ENCODE measurements around the gene MTREX.

MTREX gene

GRCh38 chr5:55320571-55320970 lies 12.8 kb downstream of the MTREX start:
- no peak for TF ChIP-seq EZH2phosphoT487 (IDR thresholded peaks at IDR 0.05; ENCODE audit: borderline replicate concordance, low read length)
- TF ChIP-seq, protein P1, sequence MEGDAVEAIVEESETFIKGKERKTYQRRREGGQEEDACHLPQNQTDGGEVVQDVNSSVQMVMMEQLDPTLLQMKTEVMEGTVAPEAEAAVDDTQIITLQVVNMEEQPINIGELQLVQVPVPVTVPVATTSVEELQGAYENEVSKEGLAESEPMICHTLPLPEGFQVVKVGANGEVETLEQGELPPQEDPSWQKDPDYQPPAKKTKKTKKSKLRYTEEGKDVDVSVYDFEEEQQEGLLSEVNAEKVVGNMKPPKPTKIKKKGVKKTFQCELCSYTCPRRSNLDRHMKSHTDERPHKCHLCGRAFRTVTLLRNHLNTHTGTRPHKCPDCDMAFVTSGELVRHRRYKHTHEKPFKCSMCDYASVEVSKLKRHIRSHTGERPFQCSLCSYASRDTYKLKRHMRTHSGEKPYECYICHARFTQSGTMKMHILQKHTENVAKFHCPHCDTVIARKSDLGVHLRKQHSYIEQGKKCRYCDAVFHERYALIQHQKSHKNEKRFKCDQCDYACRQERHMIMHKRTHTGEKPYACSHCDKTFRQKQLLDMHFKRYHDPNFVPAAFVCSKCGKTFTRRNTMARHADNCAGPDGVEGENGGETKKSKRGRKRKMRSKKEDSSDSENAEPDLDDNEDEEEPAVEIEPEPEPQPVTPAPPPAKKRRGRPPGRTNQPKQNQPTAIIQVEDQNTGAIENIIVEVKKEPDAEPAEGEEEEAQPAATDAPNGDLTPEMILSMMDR (IDR thresholded peaks at IDR 0.05; ENCODE audit: low read depth, low read length, poor library complexity, severe bottlenecking), result no peak
- peaks cover 6% of the 10 kb centered on the region; the same call in 1 of the 2 replicates for H3K4me1 ChIP-seq (ENCODE audit: control insufficient read depth, low read length)
- H3K4me3 ChIP-seq (ENCODE audit: low read length), result no peak overlapping the region
- H3K36me3 ChIP-seq (ENCODE audit: control insufficient read depth, low read length), result peaks cover 49% of the 10 kb centered on the region
- peaks cover 10% of the 10 kb centered on the region; the same call in 1 of the 2 replicates for H4K20me1 ChIP-seq (ENCODE audit: control insufficient read depth, insufficient read depth, low read depth, low read length)
- no peaks in the 10 kb centered on the region for H3K9me2 ChIP-seq (replicated peaks; ENCODE audit: control insufficient read depth, low read length)
- peaks cover 90% of the 10 kb centered on the region for H3K79me2 ChIP-seq (ENCODE audit: control insufficient read depth, low read length)
- H3K27ac ChIP-seq (ENCODE audit: low read depth, low read length), result no peak overlapping the region
- peaks cover 28% of the 10 kb centered on the region for H3F3A ChIP-seq (ENCODE audit: control insufficient read depth, insufficient read depth)
- H3K4me2 ChIP-seq (ENCODE audit: low read length), result no peak overlapping the region
- H3K9me3 ChIP-seq (ENCODE audit: control insufficient read depth, insufficient read depth, low read length), result no peaks in the 10 kb centered on the region
- no peaks in the 10 kb centered on the region for H3K27me3 ChIP-seq (ENCODE audit: control insufficient read depth, low read length)

DNA sequence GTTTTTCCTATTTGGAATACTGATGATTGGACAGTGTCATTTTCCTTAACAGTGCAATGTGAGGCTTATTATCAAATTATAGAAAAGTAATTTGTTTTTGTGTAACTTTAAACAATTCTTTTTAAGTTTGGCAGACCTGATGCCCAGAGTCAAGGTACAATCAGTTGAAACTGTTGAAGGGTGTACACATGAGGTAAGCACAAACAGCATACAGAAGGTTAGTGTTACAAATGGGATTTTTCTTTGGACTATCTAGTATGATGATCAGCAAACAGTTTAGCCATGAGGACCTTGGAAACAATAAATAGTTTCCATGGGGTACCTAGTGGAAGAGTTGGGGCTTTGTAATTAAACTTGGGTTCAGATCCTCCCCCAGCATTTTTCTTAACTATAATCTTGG lies 16.2 kb downstream of the MTREX start:
- Histone ChIP-seq H3K9me3 (ENCODE audit: control insufficient read depth, insufficient read depth, low read length) (no peaks in the 10 kb centered on the region), H4K20me1 (ENCODE audit: control insufficient read depth, insufficient read depth, low read depth, low read length) (peaks cover 10% of the 10 kb centered on the region; the same call in 1 of the 2 replicates), H3K4me2 (ENCODE audit: low read length) (no peak overlapping the region)

DNA sequence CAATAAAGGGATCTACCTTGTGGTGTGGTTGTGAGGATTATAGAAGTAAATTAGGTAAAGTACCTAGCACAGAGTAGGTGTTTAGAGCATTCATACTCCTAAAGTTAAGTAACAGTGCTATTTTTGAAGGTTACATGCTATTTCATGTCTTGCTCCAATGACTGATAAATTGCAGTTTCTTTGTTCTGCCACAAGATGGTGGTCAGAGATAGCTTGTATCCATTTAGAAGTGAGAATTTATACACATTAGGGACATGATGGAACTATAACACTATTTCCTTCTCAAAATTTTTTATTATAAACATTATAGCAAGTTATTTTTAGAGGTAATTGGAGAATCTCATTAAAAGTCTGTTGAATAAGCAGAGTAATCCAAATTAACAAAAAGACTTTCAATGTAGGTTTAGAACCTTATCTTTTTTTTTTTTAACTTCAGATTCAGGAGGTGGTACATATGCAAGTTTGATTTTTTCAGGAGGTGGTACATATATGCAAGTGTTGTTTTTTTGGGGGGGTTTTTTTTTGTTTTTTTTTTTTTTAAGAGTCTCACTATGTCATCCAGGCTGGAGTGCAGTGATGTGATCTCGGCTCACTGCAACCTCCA lies 17.1 kb downstream of the MTREX start:
- Histone ChIP-seq H3K9me2 (replicated peaks; ENCODE audit: control insufficient read depth, low read length) (no peaks in the 10 kb centered on the region), H3K27ac (ENCODE audit: low read depth, low read length) (no peak overlapping the region), H3K36me3 (ENCODE audit: control insufficient read depth, low read length) (peaks cover 70% of the 10 kb centered on the region), H3K4me3 (ENCODE audit: low read length) (no peak overlapping the region), H3K79me2 (ENCODE audit: control insufficient read depth, low read length) (peaks cover 73% of the 10 kb centered on the region), H4K20me1 (ENCODE audit: control insufficient read depth, insufficient read depth, low read depth, low read length) (peaks cover 3% of the 10 kb centered on the region; the same call in 1 of the 2 replicates), H3K4me2 (ENCODE audit: low read length) (no peak overlapping the region), H3K4me1 (ENCODE audit: control insufficient read depth, low read length) (no peaks in the 10 kb centered on the region), H3F3A (ENCODE audit: control insufficient read depth, insufficient read depth) (peaks cover 21% of the 10 kb centered on the region), H3K9me3 (ENCODE audit: control insufficient read depth, insufficient read depth, low read length) (no peaks in the 10 kb centered on the region), H3K27me3 (ENCODE audit: control insufficient read depth, low read length) (no peaks in the 10 kb centered on the region)
- no peak for TF ChIP-seq EZH2phosphoT487 (IDR thresholded peaks at IDR 0.05; ENCODE audit: borderline replicate concordance, low read length)
- TF ChIP-seq, protein P1 (IDR thresholded peaks at IDR 0.05; ENCODE audit: low read depth, low read length, poor library complexity, severe bottlenecking), result peak; percentile 52

More for the DNA sequence above, 16.2 kb downstream of the MTREX start:
- Histone ChIP-seq H3K79me2 (ENCODE audit: control insufficient read depth, low read length) (peaks cover 75% of the 10 kb centered on the region), H3K4me1 (ENCODE audit: control insufficient read depth, low read length) (no peaks in the 10 kb centered on the region), H3K27ac (ENCODE audit: low read depth, low read length) (no peak overlapping the region), H3K27me3 (ENCODE audit: control insufficient read depth, low read length) (no peaks in the 10 kb centered on the region), H3K36me3 (ENCODE audit: control insufficient read depth, low read length) (peaks cover 65% of the 10 kb centered on the region), H3K9me2 (replicated peaks; ENCODE audit: control insufficient read depth, low read length) (no peaks in the 10 kb centered on the region), H3K4me3 (ENCODE audit: low read length) (no peak overlapping the region), H3F3A (ENCODE audit: control insufficient read depth, insufficient read depth) (peaks cover 26% of the 10 kb centered on the region)
- TF ChIP-seq, protein P1 (IDR thresholded peaks at IDR 0.05; ENCODE audit: low read depth, low read length, poor library complexity, severe bottlenecking), result no peak
- no peak for TF ChIP-seq EZH2phosphoT487 (IDR thresholded peaks at IDR 0.05; ENCODE audit: borderline replicate concordance, low read length)
